Measurements from ENCODE around the gene VSIG10L.
A peak's percentile ranks its signal among the peaks of the same experiment; 100 is the strongest.

Gene VSIG10L

GRCh38 chr19:51365211-51365964 is 23.4 kb upstream of the VSIG10L start:
- DNase-seq (ENCODE audit: low read depth) = no peak

GRCh38 chr19:51364200-51365106 is 22.5 kb upstream of the VSIG10L start:
- no peak for DNase-seq (ENCODE audit: low read depth)

GRCh38 chr19:51361239-51361638 is 19.3 kb upstream of the VSIG10L start:
- no peak for DNase-seq (ENCODE audit: low read depth)

GRCh38 chr19:51359294-51359693 is 17.4 kb upstream of the VSIG10L start:
- DNase-seq (ENCODE audit: low read depth) = no peak

- DNase-seq (ENCODE audit: low read depth) = no peak
These were observed 16.0 kb upstream of the VSIG10L start for GRCh38 chr19:51357952-51358351.

- no peak for DNase-seq (ENCODE audit: low read depth)
These were observed 14.3 kb upstream of the VSIG10L start for GRCh38 chr19:51356159-51356801.

- DNase-seq (ENCODE audit: low read depth) = no peak
These were observed 12.8 kb upstream of the VSIG10L start for GRCh38 chr19:51354742-51355148.

- no peak for DNase-seq (ENCODE audit: low read depth)
These were observed 12.3 kb upstream of the VSIG10L start for GRCh38 chr19:51354103-51354741.

- no peak for DNase-seq (ENCODE audit: low read depth)
These were observed 10.9 kb upstream of the VSIG10L start for GRCh38 chr19:51352783-51353360.

GRCh38 chr19:51351266-51351990 is 9.5 kb upstream of the VSIG10L start:
- DNase-seq (ENCODE audit: low read depth) = no peak

- no peak for DNase-seq (ENCODE audit: low read depth)
These were observed 5.4 kb upstream of the VSIG10L start for GRCh38 chr19:51347209-51347928.

GRCh38 chr19:51346742-51347141 is 4.8 kb upstream of the VSIG10L start:
- DNase-seq (ENCODE audit: low read depth) = no peak

- DNase-seq (ENCODE audit: low read depth) = no peak
These were observed 3.2 kb upstream of the VSIG10L start for GRCh38 chr19:51345076-51345620.

- DNase-seq (ENCODE audit: low read depth) = no peak
These were observed 961 bp upstream of the VSIG10L start for GRCh38 chr19:51342631-51343569.

- no peak for DNase-seq (ENCODE audit: low read depth)
These were observed 873 bp downstream of the VSIG10L start for GRCh38 chr19:51341066-51341465.

GRCh38 chr19:51339687-51340656 is 2.0 kb downstream of the VSIG10L start:
- DNase-seq (ENCODE audit: low read depth) = peak; percentile 83

- DNase-seq (ENCODE audit: low read depth) = no peak
These were observed 2.6 kb downstream of the VSIG10L start for GRCh38 chr19:51339313-51339686.

Measured in stimulated activated CD8-positive, alpha-beta memory T cell treated with anti-CD3 and anti-CD28 coated beads, Interleukin-12 subunit alpha, Interleukin-12 subunit beta, amount 100 ng/mL, for 4 hours (primary cell).